Measurements from ENCODE around the gene TBCC.
A peak's percentile ranks its signal among the peaks of the same experiment; 100 is the strongest.
"Not testable (repeated sequence)": the region's sequence is repeated elsewhere in the genome, so short reads cannot be mapped to it uniquely, and the experiment has no call there.

Gene TBCC

DNA sequence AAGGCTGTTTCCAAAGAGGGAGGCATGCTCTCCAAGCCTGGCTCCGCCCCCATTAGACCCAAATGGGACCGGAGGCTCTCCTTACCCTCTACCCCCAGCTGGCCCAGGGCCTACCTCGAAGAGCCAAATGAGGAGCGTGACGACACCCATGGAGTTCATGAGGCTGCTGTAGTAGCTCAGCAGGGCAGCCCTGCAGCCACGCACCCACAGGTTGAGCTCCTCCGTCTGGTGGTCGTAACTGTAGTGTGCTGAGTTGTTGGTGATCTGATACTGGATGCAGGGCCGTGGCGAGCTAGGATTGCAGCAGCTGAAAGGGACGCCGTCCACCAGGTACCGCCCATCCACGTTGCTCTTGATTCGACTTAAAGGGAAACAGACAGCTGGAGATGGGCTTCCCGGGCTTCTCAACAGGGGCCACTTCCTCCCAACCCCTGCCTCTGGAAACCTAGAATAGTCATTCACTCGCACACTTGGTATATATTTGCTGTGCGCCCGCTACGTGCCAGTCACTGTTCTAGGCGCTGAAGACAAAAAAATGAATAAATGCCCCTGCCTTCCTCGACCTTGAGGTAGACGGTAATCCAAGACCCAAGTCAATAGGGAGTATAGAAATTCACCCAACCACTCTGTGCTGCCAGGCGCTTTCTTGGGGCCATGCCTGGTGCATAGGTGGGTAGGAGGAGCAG lies 41.5 kb downstream of the TBCC start:
- H3K9ac ChIP-seq (ENCODE audit: low read length) = no peak overlapping the region
- no peak overlapping the region for H3K27ac ChIP-seq (ENCODE audit: low read length)
- H3K4me1 ChIP-seq (ENCODE audit: low read length) = peaks cover 4% of the 10 kb centered on the region; the same call in 1 of the 2 replicates
- no peak for DNase-seq
- no peaks in the 10 kb centered on the region for H3K9me2 ChIP-seq (replicated peaks; ENCODE audit: insufficient read depth, low read length)
- H3F3A ChIP-seq (ENCODE audit: insufficient read depth, low read length) = peaks cover 7% of the 10 kb centered on the region
- no peak overlapping the region for H3K4me2 ChIP-seq (ENCODE audit: low read depth, low read length)
- no peaks in the 10 kb centered on the region for H3K9me3 ChIP-seq (replicated peaks; ENCODE audit: insufficient read depth, low read length)
- no peak overlapping the region for H3K4me3 ChIP-seq (ENCODE audit: low read length)
- H2AFZ ChIP-seq (ENCODE audit: low read length) = no peak overlapping the region
- no peaks in the 10 kb centered on the region for H3K36me3 ChIP-seq (replicated peaks; ENCODE audit: insufficient read depth, low read length)
- TF ChIP-seq EZH2phosphoT487 (IDR thresholded peaks at IDR 0.05; ENCODE audit: low read length) = no peak
- TF ChIP-seq EZH2 (optimal IDR thresholded peaks at IDR 0.05; ENCODE audit: low read depth, low read length) = no peak
- TF ChIP-seq, protein P1, sequence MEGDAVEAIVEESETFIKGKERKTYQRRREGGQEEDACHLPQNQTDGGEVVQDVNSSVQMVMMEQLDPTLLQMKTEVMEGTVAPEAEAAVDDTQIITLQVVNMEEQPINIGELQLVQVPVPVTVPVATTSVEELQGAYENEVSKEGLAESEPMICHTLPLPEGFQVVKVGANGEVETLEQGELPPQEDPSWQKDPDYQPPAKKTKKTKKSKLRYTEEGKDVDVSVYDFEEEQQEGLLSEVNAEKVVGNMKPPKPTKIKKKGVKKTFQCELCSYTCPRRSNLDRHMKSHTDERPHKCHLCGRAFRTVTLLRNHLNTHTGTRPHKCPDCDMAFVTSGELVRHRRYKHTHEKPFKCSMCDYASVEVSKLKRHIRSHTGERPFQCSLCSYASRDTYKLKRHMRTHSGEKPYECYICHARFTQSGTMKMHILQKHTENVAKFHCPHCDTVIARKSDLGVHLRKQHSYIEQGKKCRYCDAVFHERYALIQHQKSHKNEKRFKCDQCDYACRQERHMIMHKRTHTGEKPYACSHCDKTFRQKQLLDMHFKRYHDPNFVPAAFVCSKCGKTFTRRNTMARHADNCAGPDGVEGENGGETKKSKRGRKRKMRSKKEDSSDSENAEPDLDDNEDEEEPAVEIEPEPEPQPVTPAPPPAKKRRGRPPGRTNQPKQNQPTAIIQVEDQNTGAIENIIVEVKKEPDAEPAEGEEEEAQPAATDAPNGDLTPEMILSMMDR (IDR thresholded peaks at IDR 0.05; ENCODE audit: low read length) = no peak
- no peaks in the 10 kb centered on the region for H3K79me2 ChIP-seq (ENCODE audit: low read length)
- no peaks in the 10 kb centered on the region for H3K27me3 ChIP-seq (replicated peaks; ENCODE audit: insufficient read depth, low read length)
- H4K20me1 ChIP-seq (ENCODE audit: insufficient read depth, low read length) = no peaks in the 10 kb centered on the region

DNA sequence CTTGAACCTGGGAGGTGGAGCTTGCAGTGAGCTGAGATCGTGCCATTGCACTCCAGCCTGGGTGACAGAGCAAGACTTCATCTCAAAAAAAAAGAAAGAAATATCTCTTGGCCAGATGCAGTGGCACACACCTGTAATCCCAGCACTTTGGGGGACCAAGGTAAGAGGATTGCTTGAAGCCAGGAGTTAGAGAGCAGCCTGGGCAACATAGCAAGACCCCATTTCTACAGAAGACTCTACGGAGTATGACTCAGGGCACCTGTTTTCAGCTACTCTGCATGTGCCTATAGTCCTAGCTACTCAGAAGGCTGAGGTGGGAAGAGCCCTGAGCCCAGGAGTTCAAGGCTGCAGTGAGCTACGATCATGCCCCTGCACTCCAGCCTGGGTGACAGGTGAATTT lies 43.1 kb downstream of the TBCC start:
- H3K9me2 ChIP-seq (replicated peaks; ENCODE audit: insufficient read depth, low read length) = not testable (repeated sequence)

DNA sequence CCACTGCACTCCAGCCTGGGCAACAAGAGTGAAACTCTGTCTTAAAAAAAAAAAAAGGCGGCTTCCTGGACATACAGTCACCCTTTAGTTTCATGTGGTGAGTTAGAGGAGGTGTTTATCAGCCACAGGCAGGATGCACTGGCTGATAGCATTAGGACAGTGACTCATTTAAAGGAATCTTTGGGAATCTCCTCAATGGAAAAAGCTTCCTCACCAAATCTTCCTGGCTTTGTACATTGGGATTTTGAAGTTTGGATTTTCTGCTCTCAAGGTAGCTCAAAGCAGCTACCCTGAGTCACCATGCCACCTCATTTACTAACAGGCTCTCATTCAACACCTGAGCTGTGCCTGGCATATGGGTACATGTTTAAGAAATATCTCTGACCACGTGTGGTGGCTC lies 43.7 kb downstream of the TBCC start:
- Histone ChIP-seq H3K4me3 (ENCODE audit: low read length) (no peak overlapping the region), H3K36me3 (replicated peaks; ENCODE audit: insufficient read depth, low read length) (no peaks in the 10 kb centered on the region), H2AFZ (ENCODE audit: low read length) (no peak overlapping the region), H3K9me3 (replicated peaks; ENCODE audit: insufficient read depth, low read length) (no peaks in the 10 kb centered on the region), H3K27me3 (replicated peaks; ENCODE audit: insufficient read depth, low read length) (no peaks in the 10 kb centered on the region), H4K20me1 (ENCODE audit: insufficient read depth, low read length) (no peaks in the 10 kb centered on the region), H3F3A (ENCODE audit: insufficient read depth, low read length) (peaks cover 7% of the 10 kb centered on the region), H3K9ac (ENCODE audit: low read length) (no peak overlapping the region), H3K4me2 (ENCODE audit: low read depth, low read length) (peak overlapping the region; percentile 4; the same call in 1 of the 2 replicates), H3K27ac (ENCODE audit: low read length) (peak overlapping the region; percentile 49; the same call in 1 of the 2 replicates), H3K4me1 (ENCODE audit: low read length) (peaks cover 4% of the 10 kb centered on the region; the same call in 1 of the 2 replicates), H3K79me2 (ENCODE audit: low read length) (no peaks in the 10 kb centered on the region), H3K9me2 (replicated peaks; ENCODE audit: insufficient read depth, low read length) (no peaks in the 10 kb centered on the region)
- peak; percentile 65 for DNase-seq
- TF ChIP-seq EZH2 (optimal IDR thresholded peaks at IDR 0.05; ENCODE audit: low read depth, low read length) (no peak), EZH2phosphoT487 (IDR thresholded peaks at IDR 0.05; ENCODE audit: low read length) (no peak)
- TF ChIP-seq, protein P1 (IDR thresholded peaks at IDR 0.05; ENCODE audit: low read length) = no peak

More for the DNA sequence above, 43.1 kb downstream of the TBCC start:
- H3K27ac ChIP-seq (ENCODE audit: low read length); H3K4me3 ChIP-seq (ENCODE audit: low read length); H3F3A ChIP-seq (ENCODE audit: insufficient read depth, low read length); H2AFZ ChIP-seq (ENCODE audit: low read length); H3K4me1 ChIP-seq (ENCODE audit: low read length); H4K20me1 ChIP-seq (ENCODE audit: insufficient read depth, low read length); H3K9me3 ChIP-seq (replicated peaks; ENCODE audit: insufficient read depth, low read length); H3K4me2 ChIP-seq (ENCODE audit: low read depth, low read length); DNase-seq; H3K27me3 ChIP-seq (replicated peaks; ENCODE audit: insufficient read depth, low read length); H3K36me3 ChIP-seq (replicated peaks; ENCODE audit: insufficient read depth, low read length); H3K9ac ChIP-seq (ENCODE audit: low read length); H3K79me2 ChIP-seq (ENCODE audit: low read length): not testable (repeated sequence)

DNA sequence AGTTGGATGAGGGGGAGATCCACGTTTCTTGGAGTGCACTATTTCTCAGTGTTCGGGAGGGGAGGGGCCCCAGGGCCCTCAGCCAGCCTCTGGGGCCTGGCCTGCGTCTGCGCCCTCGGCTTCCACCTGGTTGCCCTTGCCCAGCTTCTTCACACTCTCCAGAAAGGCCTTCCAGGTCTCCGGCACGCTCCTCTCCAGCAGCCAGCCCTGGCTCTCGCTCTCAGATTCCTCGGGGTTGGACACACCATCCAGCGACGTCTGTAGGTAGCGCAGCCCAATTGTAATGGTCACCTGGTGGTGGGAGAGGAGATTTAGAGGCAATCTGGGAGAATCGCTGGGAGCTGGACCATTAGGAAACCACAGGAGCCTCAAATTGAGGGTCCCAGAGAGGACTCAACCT lies 47.7 kb downstream of the TBCC start:
- H3K4me3 ChIP-seq (ENCODE audit: low read length) = no peak overlapping the region
- no peaks in the 10 kb centered on the region for H4K20me1 ChIP-seq (ENCODE audit: insufficient read depth, low read length)
- H3F3A ChIP-seq (ENCODE audit: insufficient read depth, low read length) = peaks cover 7% of the 10 kb centered on the region
- DNase-seq = no peak
- no peaks in the 10 kb centered on the region; the same call in 1 of the 2 replicates for H3K4me1 ChIP-seq (ENCODE audit: low read length)
- TF ChIP-seq EZH2phosphoT487 (IDR thresholded peaks at IDR 0.05; ENCODE audit: low read length) (no peak), EZH2 (optimal IDR thresholded peaks at IDR 0.05; ENCODE audit: low read depth, low read length) (no peak)
- TF ChIP-seq, protein P1 (IDR thresholded peaks at IDR 0.05; ENCODE audit: low read length) = no peak
- H3K79me2 ChIP-seq (ENCODE audit: low read length) = no peaks in the 10 kb centered on the region
- no peaks in the 10 kb centered on the region for H3K9me2 ChIP-seq (replicated peaks; ENCODE audit: insufficient read depth, low read length)
- no peaks in the 10 kb centered on the region for H3K9me3 ChIP-seq (replicated peaks; ENCODE audit: insufficient read depth, low read length)
- no peaks in the 10 kb centered on the region for H3K27me3 ChIP-seq (replicated peaks; ENCODE audit: insufficient read depth, low read length)
- no peaks in the 10 kb centered on the region for H3K36me3 ChIP-seq (replicated peaks; ENCODE audit: insufficient read depth, low read length)
- no peak overlapping the region for H3K9ac ChIP-seq (ENCODE audit: low read length)
- H3K4me2 ChIP-seq (ENCODE audit: low read depth, low read length) = no peak overlapping the region
- no peak overlapping the region for H2AFZ ChIP-seq (ENCODE audit: low read length)
- H3K27ac ChIP-seq (ENCODE audit: low read length) = no peak overlapping the region

Measured in MM.1S (cell line).